GM12878 (cell line): Measurements from ENCODE around the gene NPDC1. TPM values are rescaled to one million over a fixed set of nuclear protein-coding genes. Genes with fewer than 3 reads are reported as not detected.
A peak's percentile ranks its signal among the peaks of the same experiment; 100 is the strongest.

Source experiments
- ATAC-seq: fragments of 200-7000 bp; cut with Tn5 transposase; 3 replicates; pipeline ENCODE4 v1.9.1; 2020; ENCODE audit warnings: mild to moderate bottlenecking, moderate library complexity
- BruUV-seq: library from RNA; stranded (reverse); fragments of 400-500 nt; replicated peaks from 2 replicates; lab custom pipeline; 2021; lab: Mats Ljungman, UMichigan
- CTCF ChIA-PET: fragments of 300-600 bp; sonication (Branson Sonifier 250); formaldehyde crosslinking; extraction: SDS; loops from one replicate; lab custom pipeline; 2021; ENCODE audit warnings: inconsistent platforms; lab: Yijun Ruan, JAX
- POLR2A ChIA-PET: fragments of 350-600 bp; formaldehyde crosslinking; extraction: SDS; loops from one replicate; lab custom pipeline; 2021; ENCODE audit warnings: inconsistent platforms; lab: Charles Lee
- RAD21 ChIA-PET: fragments of 300-600 bp; sonication (Branson Sonifier 250); formaldehyde crosslinking; loops from one replicate; lab custom pipeline; 2023; ENCODE audit warnings: antibody characterized with exemption; ENCODE audit not compliant: unreplicated experiment; lab: Charles Lee
- SMC1A ChIA-PET: fragments of 300-600 bp; sonication (Branson Sonifier 250); formaldehyde crosslinking; loops from one replicate; lab custom pipeline; 2023; ENCODE audit not compliant: unreplicated experiment, uncharacterized antibody; lab: Charles Lee
- DNase-seq: peaks from one replicate; pipeline ENCODE4 v3.0.0-alpha.2; 2011; ENCODE audit warnings: low read depth, low spot score
- FAIRE-seq: peaks from 3 replicates; lab custom pipeline; 2011; peaks lifted over from hg19 to GRCh38; lab: Jason Lieb, UNC
- H2AFZ ChIP-seq: 2 replicates; pipeline ENCODE4 v1.6.0; 2011; ENCODE audit warnings: low read depth, low read length, control low read depth; ENCODE audit not compliant: control insufficient read depth
- H3K27ac ChIP-seq: 2 replicates; pipeline ENCODE4 v1.5.1; 2011; ENCODE audit warnings: control low read depth; ENCODE audit not compliant: control insufficient read depth, insufficient read depth
- H3K27me3 ChIP-seq, 2 experiments: replicated peaks in 1 of 2; 2 replicates each; pipeline versions ENCODE4 v1.6.0 to v1.6.1; 2011; ENCODE audit warnings: low read length in 1 of 2; ENCODE audit not compliant: control insufficient read depth in 2 of 2, insufficient read depth in 2 of 2
- H3K36me3 ChIP-seq, 2 experiments: 2 replicates each; pipeline ENCODE4 v1.5.1; 2011; ENCODE audit warnings: low read length in 1 of 2; ENCODE audit not compliant: control insufficient read depth in 2 of 2, insufficient read depth in 2 of 2
- H3K4me1 ChIP-seq: 2 replicates; pipeline ENCODE4 v1.6.1; 2011; ENCODE audit warnings: mild to moderate bottlenecking, low read length, moderate library complexity, mixed read lengths; ENCODE audit not compliant: control insufficient read depth, insufficient read depth
- H3K4me2 ChIP-seq: 2 replicates; pipeline ENCODE4 v1.6.0; 2011; ENCODE audit warnings: control low read depth; ENCODE audit not compliant: control insufficient read depth, insufficient read depth
- H3K4me3 ChIP-seq: fragments of 200-600 bp; sonication (generic); 2 replicates; pipeline ENCODE4 v1.5.1; 2016
- H3K79me2 ChIP-seq: 2 replicates; pipeline ENCODE4 v1.6.0; 2011; ENCODE audit warnings: low read length; ENCODE audit not compliant: control insufficient read depth, insufficient read depth
- H3K9ac ChIP-seq: 2 replicates; pipeline ENCODE4 v1.8.0; 2011; ENCODE audit warnings: low read length, control low read depth, mixed read lengths; ENCODE audit not compliant: control insufficient read depth, insufficient read depth
- H3K9me3 ChIP-seq: replicated peaks from 3 replicates; pipeline ENCODE4 v1.5.1; 2011; ENCODE audit warnings: mild to moderate bottlenecking, low read length; ENCODE audit not compliant: control insufficient read depth, insufficient read depth
- H4K20me1 ChIP-seq: 2 replicates; pipeline ENCODE4 v1.6.0; 2011; ENCODE audit not compliant: control insufficient read depth, insufficient read depth
- BACH1 ChIP-seq: fragments of 450-650 bp; IDR thresholded peaks from 2 replicates; pipeline ENCODE4 v1.6.1; 2017; ENCODE audit warnings: mild to moderate bottlenecking, borderline replicate concordance
- BCL11A ChIP-seq: IDR thresholded peaks from 2 replicates; pipeline ENCODE4 v1.6.1; 2011; ENCODE audit warnings: low read depth, low read length
- BHLHE40 ChIP-seq, 2 experiments: fragments of 450-650 bp in 1 of 2; IDR thresholded peaks; 2 replicates each; pipeline ENCODE4 v1.6.1; 2011 to 2017; ENCODE audit warnings: low read depth in 2 of 2, borderline replicate concordance in 1 of 2, improper control_type of control experiment in 1 of 2, low read length in 1 of 2, mild to moderate bottlenecking in 1 of 2
- CHD2 ChIP-seq: IDR thresholded peaks from 2 replicates; pipeline ENCODE4 v1.6.1; 2011; ENCODE audit warnings: low read depth, low read length, improper control_type of control experiment, borderline replicate concordance
- EGR1 ChIP-seq, 2 experiments: IDR thresholded peaks; 1 replicate in 1 of 2; 2 replicates in 1 of 2; pipeline ENCODE4 v1.6.1; 2011 to 2012; ENCODE audit warnings: low read depth in 2 of 2, low read length in 2 of 2, borderline replicate concordance in 1 of 2, mild to moderate bottlenecking in 1 of 2, moderate library complexity in 1 of 2
- IKZF2 ChIP-seq, 2 experiments: fragments of 450-650 bp; IDR thresholded peaks; 2 replicates each; pipeline ENCODE4 v1.6.1; 2017; ENCODE audit warnings: mild to moderate bottlenecking in 2 of 2, moderate library complexity in 2 of 2
- JUND ChIP-seq: IDR thresholded peaks from 2 replicates; pipeline ENCODE4 v1.6.1; 2012; ENCODE audit warnings: low read depth, mild to moderate bottlenecking, low read length, improper control_type of control experiment, moderate library complexity
- NR2F1 ChIP-seq: fragments of 450-650 bp; conservative IDR thresholded peaks from 2 replicates; pipeline ENCODE4 v1.6.1; 2017; ENCODE audit warnings: mild to moderate bottlenecking
- PML ChIP-seq: IDR thresholded peaks from 2 replicates; pipeline ENCODE4 v1.6.1; 2012; ENCODE audit warnings: low read length, inconsistent platforms
- POLR2A ChIP-seq: IDR thresholded peaks from 2 replicates; pipeline ENCODE4 v1.6.1; 2011; ENCODE audit warnings: low read depth, mild to moderate bottlenecking, low read length
- YY1 ChIP-seq: IDR thresholded peaks from 2 replicates; pipeline ENCODE4 v1.6.1; 2011; ENCODE audit warnings: low read depth, mild to moderate bottlenecking, low read length
- WGBS: methylation state at CpG from one replicate; pipeline ENCODE4 v1.1.6; 2016; ENCODE audit warnings: low lambda C conversion rate; ENCODE audit not compliant: insufficient replicate concordance, insufficient coverage; ENCODE audit errors: missing lambda C conversion rate; 5-methylcytosine and 5-hydroxymethylcytosine counted together
- in situ Hi-C: fragments of 300-500 bp; cut with MboI; formaldehyde crosslinking; loops from 9 replicates; pipeline ENCODE4 v1.14.3; 2018; ENCODE audit warnings: mixed read lengths
- intact Hi-C: fragments of 100-400 bp; cut with micrococcal nuclease; formaldehyde crosslinking; loops from one replicate; pipeline ENCODE4 v1.14.2; 2022; ENCODE audit not compliant: unreplicated experiment
- polyA plus RNA-seq, 11 experiments: library from polyadenylated mRNA; depleted of rRNA in 4 of 11; unstranded in 6 of 11; stranded (reverse) in 5 of 11; fragments of >200 nt; fragmentation: Nextera tagmentation in 4 of 11; fragmentation: Illumina TruSeq in 1 of 11; extraction: Ambion mirVana in 4 of 11; extraction: Trizol in 1 of 11; gene quantifications; 1 replicate in 1 of 11; 2 replicates in 10 of 11; pipeline versions ENCODE4 v1.2.1 to v1.2.3, GENCODE V29; 2011 to 2016; ENCODE audit warnings: inconsistent platforms in 2 of 11, missing spikeins in 2 of 11, low read depth in 1 of 11
- total RNA-seq, 4 experiments: library from RNA; depleted of rRNA in 3 of 4; stranded (reverse); fragments of >200 nt in 3 of 4; fragmentation: Illumina TruSeq in 1 of 4; extraction: Trizol in 1 of 4; gene quantifications; 2 replicates each; pipeline versions ENCODE4 v1.2.1 to v1.2.3, GENCODE V29; 2013 to 2021
- TF ChIP-seq, protein P1 (sequence below): fragments of 450-650 bp; conservative IDR thresholded peaks from 2 replicates; pipeline ENCODE4 v1.6.1; 2017; ENCODE audit warnings: mild to moderate bottlenecking, moderate library complexity

NPDC1 gene
- total and polyA plus RNA-seq, 10 of the 15 experiments (the other 5 are each of a cell fraction or from before 2014, with no cell fraction given): 0.04 to 1.7 (median 0.77) TPM; not detected in 2

- Histone ChIP-seq H3K27me3 (no peaks in the 10 kb centered on the region), H3K4me2 (peak overlapping the region; percentile 79), H4K20me1 (no peaks in the 10 kb centered on the region), H2AFZ (no peak overlapping the region), H3K9ac (no peak overlapping the region), H3K27ac (no peak overlapping the region), H3K4me3 (no peak overlapping the region), H3K9me3 (no peaks in the 10 kb centered on the region), H3K4me1 (peaks cover 31% of the 10 kb centered on the region), H3K36me3 (no peaks in the 10 kb centered on the region), H3K79me2 (no peaks in the 10 kb centered on the region)
- FAIRE-seq (no peak), ATAC-seq (no peak), DNase-seq (no peak)
- ChIA-PET SMC1A (interaction anchor here (0.7 to 5.2 kb wide), 21 partner anchors 12 to 269 kb away, joined by 3 to 77 read pairs (median 5); partner anchors contain the start of genes CLIC3 and TMEM141), RAD21 (interaction anchor here (0.9 to 3.8 kb wide), 21 partner anchors 10 to 294 kb away, joined by 3 to 109 read pairs (median 6); partner anchors contain the start of genes AJM1, SAPCD2 and TMEM141), POLR2A (interaction anchor here (1.0 to 2.6 kb wide), 6 partner anchors 9 to 245 kb away, joined by 3 to 19 read pairs (median 4); partner anchors contain the start of gene TMEM141), CTCF (interaction anchor here (0.6 to 4.4 kb wide), 50 partner anchors 9 to 327 kb away, joined by 3 to 163 read pairs (median 5); partner anchors contain the start of genes AJM1, CLIC3, FBXW5 and NPDC1)
- BruUV-seq: no TSS peak
- no peak for TF ChIP-seq PML
- 0 out of 2 replicates have a peak, but pooled peaks have one; percentile 2 for TF ChIP-seq CHD2
- intact Hi-C loops: loop anchor here (1.0 to 5.0 kb wide), 3 partner anchors 87 to 248 kb away; partner anchors contain the start of gene PHPT1
- WGBS: 24% methylated on average over 9 of the region's 9 CpGs
- in situ Hi-C loops: loop anchor here (5.0 kb wide), 2 partner anchors 88 to 238 kb away; partner anchors contain the start of genes C8G and CCDC183
These were observed 10.5 kb downstream of the NPDC1 start for GRCh38 chr9:137035507-137035834.

- peak; percentile 89 for ATAC-seq
- H3K27ac ChIP-seq: no peak overlapping the region; the same call in 1 of the 2 replicates
- H3K79me2 ChIP-seq: no peaks in the 10 kb centered on the region
- H3K36me3 ChIP-seq: no peaks in the 10 kb centered on the region
- ChIA-PET SMC1A (interaction anchor here (0.7 to 5.2 kb wide), 22 partner anchors 12 to 269 kb away, joined by 3 to 77 read pairs (median 5); partner anchors contain the start of genes CLIC3 and TMEM141), CTCF (interaction anchor here (0.6 to 4.4 kb wide), 57 partner anchors 9 to 327 kb away, joined by 3 to 163 read pairs (median 5); partner anchors contain the start of genes AJM1, CLIC3, FBXW5 and NPDC1), POLR2A (interaction anchor here (0.6 to 2.6 kb wide), 10 partner anchors 8 to 247 kb away, joined by 3 to 19 read pairs (median 4); partner anchors contain the start of genes MAN1B1, SAPCD2 and TMEM141), RAD21 (interaction anchor here (0.5 to 3.8 kb wide), 29 partner anchors 10 to 293 kb away, joined by 3 to 109 read pairs (median 4); partner anchors contain the start of genes AJM1, MAN1B1, SAPCD2 and TMEM141)
- no peaks in the 10 kb centered on the region for H3K9me3 ChIP-seq
- peaks cover 37% of the 10 kb centered on the region for H3K4me1 ChIP-seq
- no peaks in the 10 kb centered on the region for H4K20me1 ChIP-seq
- intact Hi-C loops (loop anchor here (1.0 to 5.0 kb wide), 3 partner anchors 87 to 248 kb away; partner anchors contain the start of gene PHPT1), in situ Hi-C loops (loop anchor here (5.0 kb wide), 2 partner anchors 88 to 238 kb away; partner anchors contain the start of genes C8G and CCDC183)
- no TSS peak for BruUV-seq
- H3K4me2 ChIP-seq: peak overlapping the region; percentile 79
- FAIRE-seq: peak; percentile 96
- peak; percentile 55 for DNase-seq
- 1% methylated on average over 24 of the region's 24 CpGs for WGBS
- peak overlapping the region; percentile 36; the same call in 1 of the 2 replicates for H3K4me3 ChIP-seq
- no peak overlapping the region; the same call in 1 of the 2 replicates for H3K9ac ChIP-seq
- no peaks in the 10 kb centered on the region for H3K27me3 ChIP-seq
- H2AFZ ChIP-seq: peak overlapping the region; percentile 54
- TF ChIP-seq, protein P1, sequence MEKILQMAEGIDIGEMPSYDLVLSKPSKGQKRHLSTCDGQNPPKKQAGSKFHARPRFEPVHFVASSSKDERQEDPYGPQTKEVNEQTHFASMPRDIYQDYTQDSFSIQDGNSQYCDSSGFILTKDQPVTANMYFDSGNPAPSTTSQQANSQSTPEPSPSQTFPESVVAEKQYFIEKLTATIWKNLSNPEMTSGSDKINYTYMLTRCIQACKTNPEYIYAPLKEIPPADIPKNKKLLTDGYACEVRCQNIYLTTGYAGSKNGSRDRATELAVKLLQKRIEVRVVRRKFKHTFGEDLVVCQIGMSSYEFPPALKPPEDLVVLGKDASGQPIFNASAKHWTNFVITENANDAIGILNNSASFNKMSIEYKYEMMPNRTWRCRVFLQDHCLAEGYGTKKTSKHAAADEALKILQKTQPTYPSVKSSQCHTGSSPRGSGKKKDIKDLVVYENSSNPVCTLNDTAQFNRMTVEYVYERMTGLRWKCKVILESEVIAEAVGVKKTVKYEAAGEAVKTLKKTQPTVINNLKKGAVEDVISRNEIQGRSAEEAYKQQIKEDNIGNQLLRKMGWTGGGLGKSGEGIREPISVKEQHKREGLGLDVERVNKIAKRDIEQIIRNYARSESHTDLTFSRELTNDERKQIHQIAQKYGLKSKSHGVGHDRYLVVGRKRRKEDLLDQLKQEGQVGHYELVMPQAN: 0 out of 2 replicates have a peak, but pooled peaks have one; percentile 34
- TF ChIP-seq EGR1 (IDR thresholded peaks at IDR 0.05; ENCODE audit: borderline replicate concordance in 1 of 2, low read depth in 2 of 2, low read length in 2 of 2): 0 out of 3 replicates have a peak, but pooled peaks of 1 of the 2 experiments have one; percentile 12
- TF ChIP-seq IKZF2 (IDR thresholded peaks at IDR 0.05): peak; percentile 66 to 67
- TF ChIP-seq BACH1: peak; percentile 60; the same call in 1 of the 2 replicates
- TF ChIP-seq JUND: peak; percentile 67; the same call in 1 of the 2 replicates
- peak; percentile 42 for TF ChIP-seq NR2F1
- TF ChIP-seq YY1: peak; percentile 81
- TF ChIP-seq BCL11A: peak; percentile 63; the same call in 1 of the 2 replicates
- no peak for TF ChIP-seq POLR2A
- peak in 1 of 2 experiments; percentile 41; a peak in 1 of 4 replicates for TF ChIP-seq BHLHE40 (IDR thresholded peaks at IDR 0.05; ENCODE audit: borderline replicate concordance in 1 of 2, low read depth in 2 of 2, low read length in 1 of 2)
These were observed 11.1 kb downstream of the NPDC1 start for GRCh38 chr9:137034709-137035506.
